Fibroblast of skin of left biceps (primary cell): Measurements from ENCODE around the gene CYTL1.
"Not testable (repeated sequence)": the region's sequence is repeated elsewhere in the genome, so short reads cannot be mapped to it uniquely, and the experiment has no call there.

ENCODE experiments used
- DNase-seq, 2 experiments: peaks; one replicate each; pipeline ENCODE4 v3.0.0-alpha.2; 2013; ENCODE audit warnings: low read depth in 2 of 2

CYTL1 gene, protein sequence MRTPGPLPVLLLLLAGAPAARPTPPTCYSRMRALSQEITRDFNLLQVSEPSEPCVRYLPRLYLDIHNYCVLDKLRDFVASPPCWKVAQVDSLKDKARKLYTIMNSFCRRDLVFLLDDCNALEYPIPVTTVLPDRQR

DNA sequence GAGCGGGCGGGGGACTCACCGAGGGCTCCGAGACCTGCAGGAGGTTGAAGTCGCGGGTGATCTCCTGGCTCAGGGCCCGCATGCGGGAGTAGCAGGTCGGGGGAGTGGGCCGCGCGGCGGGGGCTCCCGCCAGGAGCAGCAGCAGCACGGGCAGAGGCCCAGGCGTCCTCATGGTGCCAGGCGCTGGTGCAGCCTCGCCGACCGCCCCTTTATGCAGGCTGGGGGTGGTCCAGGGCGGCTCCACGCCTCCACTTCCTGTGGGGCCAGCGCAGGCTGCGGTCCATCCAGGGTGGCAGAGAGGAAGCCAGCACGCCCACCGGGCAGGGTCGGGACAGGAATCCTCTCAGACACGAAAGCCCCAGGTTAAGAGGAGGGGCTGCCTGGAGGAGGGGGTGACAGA, at the start of gene CYTL1:
Gene CYTL1, minus strand, starts transcription at position 185 of the 400 bp plus-strand sequence. Its CDS starts 13 bp downstream, at position 172.
- no peak for DNase-seq

DNA sequence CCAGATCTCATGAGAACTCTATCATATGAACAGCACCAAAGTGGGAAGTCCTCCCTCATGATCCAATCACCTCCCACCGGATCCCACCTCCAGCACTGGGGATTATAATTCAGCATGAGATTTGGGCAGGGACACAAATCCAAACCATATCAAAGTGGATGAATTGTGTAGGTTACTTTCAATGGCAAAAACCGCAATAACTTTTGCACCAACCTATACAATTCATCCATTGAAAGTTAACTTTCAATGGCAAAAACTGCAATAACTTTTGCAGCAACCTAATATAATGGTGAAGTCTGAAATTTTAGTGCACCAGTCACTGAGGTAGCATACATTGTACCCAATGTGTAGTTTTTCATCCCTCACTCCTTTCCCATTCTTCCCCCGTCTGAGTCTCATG, 48.6 kb upstream of the CYTL1 start:
- no peak for DNase-seq

DNA sequence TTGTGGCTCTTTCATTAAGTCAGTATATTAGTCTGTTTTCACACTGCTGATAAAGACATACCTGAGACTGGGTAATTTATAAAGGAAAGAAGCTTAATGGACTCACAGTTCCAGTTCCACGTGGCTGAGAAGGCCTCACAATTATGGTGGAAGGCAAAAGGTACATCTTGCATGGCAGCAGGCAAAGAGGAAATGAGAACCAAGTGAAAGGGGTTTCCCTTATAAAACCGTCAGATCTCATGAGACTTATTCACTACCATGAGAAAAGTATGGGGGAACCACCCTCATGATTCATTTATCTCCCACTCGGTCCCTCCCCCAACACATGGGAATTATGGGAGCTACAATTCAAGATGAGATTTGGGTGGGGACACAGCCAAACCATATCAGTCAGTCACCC, 47.7 kb upstream of the CYTL1 start:
- DNase-seq = not testable (repeated sequence)

DNA sequence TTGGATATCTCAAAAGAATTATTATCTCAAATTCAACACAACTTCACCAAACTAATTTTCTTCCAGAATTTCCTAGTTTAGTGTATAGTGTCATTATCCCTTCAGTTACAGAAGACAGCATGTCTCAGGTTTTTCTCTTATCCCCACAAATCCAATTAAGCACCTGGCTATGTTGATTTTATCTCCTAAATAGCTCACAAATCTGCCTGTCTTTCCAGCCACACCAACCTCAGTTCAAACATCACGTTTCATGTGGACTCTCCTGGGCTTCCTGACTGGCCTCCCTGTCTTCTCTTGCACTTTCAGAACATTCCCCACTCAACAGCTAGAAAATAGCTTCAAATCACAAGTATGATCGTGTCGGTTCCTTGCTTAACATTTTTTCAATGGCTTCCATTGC, 46.8 kb upstream of the CYTL1 start:
- DNase-seq = no peak

DNA sequence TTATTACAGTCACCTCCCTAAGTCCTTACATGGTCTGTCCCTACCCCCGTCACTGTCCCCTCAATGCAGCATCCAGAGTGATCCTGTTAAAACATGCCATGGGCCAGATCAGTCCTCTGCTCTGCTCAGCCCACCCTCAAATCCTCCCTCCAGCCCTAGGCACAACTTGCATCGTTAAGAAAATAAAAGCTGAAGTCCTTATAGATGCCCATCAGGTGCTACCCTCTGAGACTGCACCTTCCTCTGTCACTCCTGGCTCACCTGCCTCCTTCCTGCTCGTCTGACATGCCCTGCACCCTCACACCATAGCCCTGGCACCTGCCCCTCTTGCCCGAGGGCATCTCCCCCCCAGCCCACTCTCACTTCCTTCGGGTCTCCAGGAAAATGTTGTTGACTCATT, 36.2 kb upstream of the CYTL1 start:
- no peak for DNase-seq

DNA sequence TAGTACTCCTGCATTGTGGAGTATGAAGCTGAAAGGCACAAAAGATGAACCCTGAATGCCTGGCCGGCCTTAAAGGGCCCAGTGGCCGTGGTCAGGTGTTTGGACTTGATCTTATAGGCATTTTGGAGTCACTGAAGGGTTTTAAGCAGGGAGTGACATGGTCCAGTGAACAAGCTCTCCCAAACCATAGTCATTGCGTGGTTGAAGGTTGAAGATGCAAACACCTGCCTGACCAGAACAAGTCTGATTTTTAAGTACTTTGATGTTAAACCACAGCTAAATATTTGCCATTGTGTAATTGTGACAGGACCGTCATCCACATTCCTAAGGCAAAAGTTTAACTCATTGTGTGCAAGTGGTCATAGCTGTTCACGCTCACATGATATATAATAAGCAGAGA, 35.3 kb upstream of the CYTL1 start:
- no peak for DNase-seq

DNA sequence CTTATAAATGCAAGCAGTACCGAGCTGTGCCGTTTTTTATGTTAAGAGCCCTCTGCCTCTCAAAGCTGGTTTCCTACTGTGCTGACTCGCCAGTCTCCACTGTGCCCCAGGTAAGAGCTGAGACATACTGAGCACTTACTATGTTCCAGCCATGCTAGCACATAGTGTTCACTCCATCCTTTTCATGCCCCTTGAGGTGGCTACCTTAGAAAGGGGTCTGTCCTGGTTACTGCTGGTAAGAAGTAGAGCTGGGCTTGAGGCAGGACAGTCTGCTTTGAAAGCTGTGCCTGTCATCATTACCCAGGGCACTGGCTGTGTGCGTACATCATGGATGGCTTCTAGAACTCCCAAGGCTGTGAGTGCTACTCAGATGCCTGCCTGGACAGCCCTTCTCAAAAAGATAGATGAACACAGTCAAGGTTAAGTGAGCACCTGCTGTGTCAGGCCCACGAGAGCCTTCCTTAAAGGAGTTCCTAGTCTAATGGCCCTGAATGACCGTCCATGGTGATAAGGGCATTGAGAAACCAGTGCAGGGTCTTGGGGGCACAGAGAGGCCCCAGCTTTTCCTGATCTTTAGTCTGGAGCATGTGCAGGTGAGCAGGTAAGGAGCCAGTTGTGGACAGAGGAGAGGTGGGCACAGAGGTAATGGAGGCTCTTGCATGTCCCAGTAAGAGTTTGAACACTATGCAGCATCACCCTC, 33.6 kb upstream of the CYTL1 start:
- DNase-seq = no peak

DNA sequence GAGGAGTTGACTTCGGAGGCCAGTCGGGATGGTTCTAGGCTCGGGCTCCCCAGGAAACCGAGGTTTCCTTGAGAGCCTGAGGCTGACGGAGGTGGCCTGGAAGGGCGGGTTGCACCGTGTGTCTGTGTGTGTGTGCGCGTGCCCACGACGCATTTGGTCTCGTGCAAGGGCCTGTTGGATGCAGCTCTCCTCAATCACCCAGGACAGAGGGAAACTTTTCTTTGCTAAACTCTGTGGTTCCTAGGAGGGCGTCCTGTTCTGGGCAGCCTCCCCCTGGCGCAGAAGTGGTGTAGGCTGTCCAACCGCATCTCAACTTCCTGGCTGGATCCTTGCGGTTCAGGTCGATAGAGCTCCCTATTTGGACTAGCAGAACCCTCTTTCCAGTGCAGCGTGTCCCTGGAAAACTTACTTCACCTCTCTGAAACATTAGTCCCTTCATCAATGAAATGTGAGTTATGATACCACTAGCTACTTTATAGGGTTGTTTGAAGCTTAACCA, 33.0 kb upstream of the CYTL1 start:
- no peak for DNase-seq

DNA sequence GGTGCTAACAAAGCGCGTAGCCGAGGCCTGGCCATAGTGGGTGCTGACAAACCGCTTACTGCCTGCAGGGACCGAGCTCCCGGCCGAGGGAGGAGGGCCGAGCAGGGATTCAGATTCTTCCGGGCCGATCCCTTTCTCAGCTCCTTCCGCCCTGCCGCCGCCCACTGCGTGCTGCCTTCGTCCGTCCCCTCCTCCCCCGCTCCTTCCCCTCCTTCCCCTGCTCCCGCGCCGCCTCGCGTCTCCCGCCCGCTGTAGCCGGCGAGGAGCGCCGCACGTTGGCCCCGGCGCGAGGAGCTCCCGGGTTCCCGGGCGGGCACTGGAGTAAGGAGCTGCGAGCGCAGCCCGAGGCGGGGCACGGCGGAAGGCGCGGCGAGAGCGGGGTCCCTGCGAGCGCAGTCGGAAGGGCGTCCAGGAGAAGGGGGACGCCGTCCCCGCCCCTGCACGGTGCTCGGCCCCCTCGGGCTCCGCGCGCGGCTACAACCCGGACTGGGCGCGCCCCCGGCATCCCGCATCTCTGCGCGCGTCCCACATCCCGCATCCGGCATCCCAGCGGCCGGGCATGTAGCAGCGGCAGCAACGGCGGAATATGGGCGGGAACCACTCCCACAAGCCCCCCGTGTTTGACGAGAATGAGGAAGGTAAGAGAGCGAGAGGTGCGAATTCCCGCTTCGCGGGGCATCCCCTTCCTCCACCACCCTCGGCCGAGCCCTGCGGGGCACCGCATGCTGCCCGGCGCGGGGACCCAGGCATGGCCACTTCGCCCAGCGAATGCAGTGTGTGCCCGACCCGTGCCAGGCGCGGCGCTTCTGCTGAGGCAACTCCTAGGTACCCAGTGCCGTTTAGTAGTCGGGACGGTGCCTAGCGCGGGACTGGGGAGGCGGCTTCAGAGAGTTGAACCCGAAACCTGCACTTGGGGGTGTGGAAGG, 32.3 kb upstream of the CYTL1 start, which contains the start of gene STK32B:
Gene STK32B, plus strand, starts transcription at position 203 of the 926 bp plus-strand sequence.
- DNase-seq = peak; percentile 29 to 33

DNA sequence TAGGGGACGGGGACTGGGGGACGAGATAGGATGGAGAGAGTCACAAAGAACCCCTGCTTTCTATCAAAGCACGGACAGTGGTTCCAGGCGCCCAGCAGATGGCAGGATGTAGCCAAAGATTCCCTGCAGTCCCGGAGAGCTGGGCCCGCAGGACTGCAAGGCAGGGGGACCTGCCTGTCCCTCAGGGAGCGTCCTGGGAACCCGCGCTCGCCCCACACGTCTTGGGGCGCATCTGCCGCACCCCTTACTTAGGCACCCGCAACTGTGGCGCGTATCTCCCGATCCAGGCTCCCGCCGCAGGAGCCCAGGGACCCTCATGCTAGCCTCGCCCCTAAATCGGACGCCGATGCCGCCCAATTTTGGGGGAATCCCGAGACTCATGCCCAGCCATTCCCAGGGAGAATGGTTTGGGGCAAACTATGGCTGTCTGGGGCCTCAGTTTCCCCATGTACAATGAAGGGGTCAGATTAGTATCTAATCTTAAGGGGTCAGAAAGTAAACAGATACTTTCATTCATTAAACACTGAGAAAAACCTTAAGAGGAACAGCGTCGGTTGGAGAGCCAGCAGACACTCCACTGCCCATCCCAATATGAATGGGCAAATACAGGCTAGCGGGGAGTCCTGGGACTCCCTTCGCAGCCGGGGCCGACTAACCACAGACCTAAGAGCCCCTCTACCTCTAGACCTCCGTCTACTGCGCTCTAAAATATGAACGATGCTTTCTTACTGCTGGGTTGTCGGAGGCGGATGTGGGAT, 31.4 kb upstream of the CYTL1 start:
- DNase-seq = peak; percentile 25 to 31

DNA sequence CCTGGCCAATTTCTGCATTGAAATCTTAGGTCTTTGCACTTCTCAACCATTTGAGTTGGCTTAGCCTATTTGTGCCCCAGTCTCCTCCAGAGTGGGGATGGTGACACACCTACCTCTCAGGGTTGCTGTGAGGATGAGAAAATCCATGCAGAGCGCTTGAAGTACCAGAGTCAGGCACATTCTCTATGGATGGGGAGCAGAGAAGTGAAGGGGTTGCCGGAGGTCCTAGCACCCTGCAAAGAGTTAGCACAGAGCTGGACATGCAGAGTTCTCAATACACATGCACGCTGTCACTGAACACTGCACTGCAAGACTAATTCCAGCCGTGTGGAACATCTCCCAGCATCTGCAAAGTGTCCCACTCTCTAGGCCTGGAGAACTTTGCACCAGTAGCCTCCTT, 29.5 kb upstream of the CYTL1 start:
- DNase-seq = no peak

DNA sequence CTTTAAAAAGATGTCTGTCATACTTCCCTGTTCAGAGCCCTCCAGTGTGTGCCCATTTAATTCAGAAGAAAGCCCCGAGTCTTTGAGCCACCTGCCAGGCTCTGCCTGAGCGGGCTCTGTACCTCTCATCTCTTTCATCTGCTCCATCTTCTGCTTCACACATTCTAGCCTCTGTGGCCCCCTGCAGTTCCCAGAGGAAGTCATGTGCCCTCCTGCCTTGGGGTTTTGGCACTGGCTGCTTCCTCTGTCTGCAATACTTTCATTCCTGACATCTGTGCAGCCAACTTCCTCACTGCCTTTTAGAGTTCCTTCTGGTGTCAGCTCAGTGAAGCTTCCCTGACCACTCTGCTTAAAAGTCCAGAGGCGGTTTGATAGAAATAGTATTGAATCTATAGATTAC, 25.8 kb upstream of the CYTL1 start:
- no peak for DNase-seq

DNA sequence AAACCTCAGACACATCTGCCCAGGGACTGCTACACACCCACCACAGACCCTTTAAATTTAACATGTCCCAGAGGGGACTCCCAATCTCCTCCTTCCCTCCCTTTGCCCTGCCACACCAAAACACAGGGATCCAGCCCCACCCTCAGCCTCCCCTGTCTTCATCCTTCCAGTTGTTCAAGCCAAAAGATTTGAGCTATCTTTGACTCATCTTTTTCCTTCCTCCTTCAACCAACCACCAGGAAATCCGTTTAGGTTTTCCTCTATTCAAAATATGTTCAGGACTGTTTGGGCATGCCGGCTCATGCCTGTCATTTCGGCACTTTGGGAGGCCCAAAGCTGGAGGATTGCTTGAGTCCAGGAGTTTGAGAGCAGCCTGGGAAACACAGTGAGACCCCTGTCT, 25.1 kb upstream of the CYTL1 start:
- no peak for DNase-seq

DNA sequence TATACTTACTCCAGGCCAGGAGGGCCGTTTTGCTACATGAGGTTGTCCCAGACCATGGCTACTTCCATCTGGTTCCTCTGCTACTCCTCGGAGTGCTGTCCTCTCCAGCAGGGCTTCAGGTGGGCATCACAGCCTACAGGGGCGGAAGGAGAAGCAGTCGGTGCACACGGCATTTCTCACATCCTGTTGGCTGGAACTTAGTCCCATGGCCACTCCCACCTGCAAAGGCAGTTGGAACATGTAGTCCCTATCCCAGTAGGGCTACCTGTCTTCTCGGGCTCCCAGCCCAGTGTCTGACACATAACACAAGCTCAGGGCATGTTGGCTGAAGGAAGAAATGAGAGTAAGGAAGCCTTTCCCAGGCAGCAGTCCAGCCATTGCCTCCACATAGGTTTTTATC, 24.3 kb upstream of the CYTL1 start:
- DNase-seq = no peak

DNA sequence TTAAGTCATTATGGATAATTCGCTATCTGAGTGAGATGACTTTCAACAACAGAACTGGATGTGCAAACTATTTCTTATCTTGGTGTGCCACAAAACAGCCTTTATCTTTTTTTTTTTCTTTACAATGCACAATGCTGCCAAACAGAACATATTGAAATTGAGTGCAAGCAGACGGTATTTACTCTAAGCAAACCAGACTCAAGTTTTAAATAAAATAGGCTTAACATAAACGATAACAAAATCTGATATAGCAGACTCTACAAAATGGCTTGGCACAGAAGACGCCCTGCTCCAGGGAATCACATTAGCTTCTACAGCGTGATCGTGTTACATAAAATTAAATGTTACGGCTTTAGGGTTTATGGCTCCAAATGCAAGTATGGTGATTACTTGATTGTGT, 22.4 kb upstream of the CYTL1 start:
- no peak for DNase-seq

DNA sequence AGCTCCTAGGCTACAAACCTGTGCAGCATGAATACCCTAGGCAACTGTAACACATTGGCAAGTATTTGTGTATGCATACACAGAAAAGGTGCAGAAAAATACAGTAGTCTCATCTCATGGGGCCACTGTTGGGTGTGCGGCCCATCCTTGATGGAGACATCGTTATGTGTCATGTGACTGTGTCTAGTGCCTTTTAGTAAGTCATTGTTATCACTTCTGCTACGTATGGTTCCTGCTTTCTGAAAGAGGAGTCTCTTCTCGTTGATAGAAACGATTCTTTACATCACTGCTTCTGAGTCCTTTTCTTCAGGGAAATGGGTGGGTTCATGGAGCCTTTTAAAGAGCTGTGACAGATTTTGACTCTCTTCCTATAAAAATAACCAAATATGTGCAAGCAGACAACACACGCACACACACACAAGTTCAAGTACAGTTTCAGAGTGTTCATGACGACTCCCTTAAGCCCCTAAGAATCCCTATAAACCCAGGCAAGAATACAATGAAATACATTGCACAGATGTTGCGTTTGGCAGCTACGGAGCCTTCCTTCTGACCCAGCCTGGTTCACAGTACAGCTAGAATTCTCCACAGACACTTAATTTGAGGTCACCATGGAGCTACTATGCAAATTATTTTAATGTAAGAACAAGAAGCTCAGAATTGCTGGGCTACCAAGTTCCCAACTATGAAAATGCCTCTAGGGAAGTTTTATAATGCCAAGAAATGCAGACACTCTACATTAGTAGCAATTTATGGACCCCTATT, 21.8 kb upstream of the CYTL1 start:
- no peak for DNase-seq

DNA sequence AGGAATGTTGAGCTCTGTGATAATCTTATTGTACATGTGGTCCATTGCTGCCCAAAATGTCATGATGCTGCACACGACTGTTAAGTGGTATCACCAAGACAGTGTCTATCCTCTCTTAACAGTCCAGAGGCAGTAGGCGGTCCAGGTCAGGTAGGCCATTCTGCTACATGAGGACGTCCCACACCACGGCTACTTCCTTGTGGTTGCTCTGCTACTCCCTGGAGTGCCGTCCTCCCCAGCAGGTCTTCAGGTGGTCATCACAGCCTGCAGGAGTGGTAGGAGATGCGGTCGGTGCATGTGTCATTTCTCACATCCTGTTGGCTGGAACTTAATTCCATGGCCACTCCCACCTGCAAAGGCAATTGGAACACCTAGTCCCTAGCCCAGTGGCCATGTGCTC, 20.5 kb upstream of the CYTL1 start:
- no peak for DNase-seq

DNA sequence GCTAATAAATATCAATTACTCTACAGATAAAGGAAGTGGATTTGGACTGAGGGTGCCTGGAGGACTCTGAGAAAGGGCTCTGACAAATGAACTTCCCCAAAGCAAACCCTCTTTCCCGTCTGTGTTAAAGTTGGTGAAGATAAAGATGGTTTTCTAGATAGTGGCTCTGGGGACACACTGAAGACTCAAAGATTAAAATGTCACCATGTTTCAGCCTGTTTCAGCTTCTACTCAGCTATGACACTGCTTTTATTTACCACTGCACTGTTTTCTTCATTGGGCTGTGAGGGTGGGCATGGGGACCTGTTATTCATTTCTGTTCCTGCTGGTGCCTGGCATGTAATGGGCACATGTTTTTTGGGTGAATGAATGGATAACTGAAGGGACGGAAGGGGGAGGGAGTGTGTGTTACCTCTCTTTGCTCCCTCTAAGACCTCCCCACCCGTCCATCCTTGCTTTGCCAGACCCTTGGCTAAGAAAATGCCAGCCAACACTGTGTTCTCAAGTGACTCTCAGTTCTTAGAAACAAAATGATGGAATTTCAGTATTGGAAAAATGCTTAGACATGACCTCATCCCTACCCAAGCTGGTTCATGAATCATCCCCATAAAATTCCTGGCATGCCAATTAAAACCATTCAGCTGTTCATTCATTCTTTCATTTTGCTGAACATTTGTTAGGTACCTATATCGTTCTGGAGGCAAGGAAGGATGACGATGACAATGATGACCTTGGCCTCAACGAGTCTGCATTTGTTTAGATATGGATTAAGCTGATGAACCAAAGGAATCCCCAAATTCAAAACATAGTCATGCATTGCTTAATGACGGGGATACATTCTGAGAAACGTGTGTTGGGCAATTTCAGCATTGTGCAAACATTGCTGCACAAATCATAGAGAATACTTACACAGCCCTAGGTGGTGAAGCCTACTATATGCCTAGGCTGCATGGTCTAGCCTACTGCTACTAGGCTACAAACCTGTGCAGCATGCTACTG, 18.6 kb upstream of the CYTL1 start:
- peak; percentile 93 for DNase-seq

DNA sequence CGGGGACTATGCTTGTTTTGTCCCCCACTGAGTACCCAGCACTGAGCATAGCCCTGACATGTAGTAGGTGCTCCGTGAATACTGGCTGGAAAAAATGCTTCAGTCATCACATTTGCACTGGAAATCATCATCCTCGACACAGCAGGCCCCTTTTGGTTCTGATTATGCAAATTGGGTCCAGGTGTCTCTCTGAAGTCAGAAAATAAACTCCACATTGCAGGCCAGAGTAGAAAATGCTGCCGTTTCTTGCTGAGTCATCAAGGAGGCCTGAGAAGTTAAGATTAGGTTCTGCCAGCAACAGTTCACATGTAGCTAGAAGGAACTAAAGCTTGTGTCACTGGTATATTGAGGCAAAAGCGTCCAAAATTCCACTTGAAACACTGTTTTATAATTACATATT, 17.0 kb upstream of the CYTL1 start:
- peak; percentile 83 to 86 for DNase-seq

DNA sequence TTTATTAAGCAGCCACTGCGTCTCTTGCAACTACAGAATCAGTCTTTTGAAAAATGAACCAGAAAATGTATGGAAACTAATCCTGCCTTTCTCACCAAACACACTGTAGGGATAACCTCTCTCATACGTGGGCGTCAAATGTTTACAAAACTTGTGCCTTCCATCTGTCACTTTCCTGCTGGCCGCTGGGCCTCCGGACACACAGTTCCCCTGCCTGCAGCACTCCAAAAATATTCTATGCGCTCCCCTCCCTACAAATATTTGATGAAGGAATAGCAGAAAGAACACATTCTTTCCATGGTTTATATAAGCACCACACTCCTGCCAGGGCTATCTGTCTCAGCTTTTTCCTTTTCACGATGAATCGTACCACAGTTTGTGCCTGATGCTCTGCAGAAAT, 14.9 kb upstream of the CYTL1 start:
- DNase-seq = no peak
